ENCODE measurements around the gene FOXF1. TPM values are rescaled to one million over a fixed set of nuclear protein-coding genes. Genes with fewer than 3 reads are reported as not detected.

The FOXF1 gene
- total and polyA plus RNA-seq, 8 donors: 15.7 to 37.9 (median 22.3) TPM

DNA sequence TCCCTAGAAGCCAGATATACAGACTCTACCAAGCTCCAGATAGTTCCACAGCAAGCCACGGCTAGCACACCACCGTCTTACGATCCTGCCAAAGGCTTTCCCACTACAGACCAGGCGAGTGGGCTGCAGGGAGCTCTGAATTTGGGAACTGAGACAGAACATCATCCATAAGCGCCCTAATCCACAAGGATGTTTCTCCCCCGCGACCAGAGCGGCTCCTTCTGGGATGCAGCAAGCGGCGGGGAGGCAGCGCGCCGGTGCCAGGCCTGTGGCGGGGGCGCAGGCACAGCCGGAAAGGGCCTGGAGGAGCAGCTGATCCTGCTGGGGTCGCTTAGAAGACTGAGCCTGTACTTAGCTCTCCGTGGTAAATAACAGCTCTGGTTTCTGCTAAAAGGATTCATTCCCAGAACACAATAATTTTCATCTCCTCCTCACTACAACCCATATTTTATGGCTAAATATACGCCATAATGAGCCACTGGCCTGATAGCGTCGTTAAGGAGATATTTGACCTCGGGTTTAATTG lies 16.2 kb upstream of the FOXF1 start:
- peaks cover 0 to 11% (median 0%) of the 10 kb centered on the region in 4 donors for H3K36me3 ChIP-seq
- peaks cover 10 to 86% (median 63%) of the 10 kb centered on the region in 3 donors for H3K27me3 ChIP-seq
- peak in 1 of 2 donors; percentile 43 for DNase-seq
- TF ChIP-seq, protein P1, sequence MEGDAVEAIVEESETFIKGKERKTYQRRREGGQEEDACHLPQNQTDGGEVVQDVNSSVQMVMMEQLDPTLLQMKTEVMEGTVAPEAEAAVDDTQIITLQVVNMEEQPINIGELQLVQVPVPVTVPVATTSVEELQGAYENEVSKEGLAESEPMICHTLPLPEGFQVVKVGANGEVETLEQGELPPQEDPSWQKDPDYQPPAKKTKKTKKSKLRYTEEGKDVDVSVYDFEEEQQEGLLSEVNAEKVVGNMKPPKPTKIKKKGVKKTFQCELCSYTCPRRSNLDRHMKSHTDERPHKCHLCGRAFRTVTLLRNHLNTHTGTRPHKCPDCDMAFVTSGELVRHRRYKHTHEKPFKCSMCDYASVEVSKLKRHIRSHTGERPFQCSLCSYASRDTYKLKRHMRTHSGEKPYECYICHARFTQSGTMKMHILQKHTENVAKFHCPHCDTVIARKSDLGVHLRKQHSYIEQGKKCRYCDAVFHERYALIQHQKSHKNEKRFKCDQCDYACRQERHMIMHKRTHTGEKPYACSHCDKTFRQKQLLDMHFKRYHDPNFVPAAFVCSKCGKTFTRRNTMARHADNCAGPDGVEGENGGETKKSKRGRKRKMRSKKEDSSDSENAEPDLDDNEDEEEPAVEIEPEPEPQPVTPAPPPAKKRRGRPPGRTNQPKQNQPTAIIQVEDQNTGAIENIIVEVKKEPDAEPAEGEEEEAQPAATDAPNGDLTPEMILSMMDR (IDR thresholded peaks at IDR 0.05): no peak
- TF ChIP-seq POLR2A (IDR thresholded peaks at IDR 0.05) (no peak), POLR2AphosphoS5 (IDR thresholded peaks at IDR 0.05) (no peak), EP300 (IDR thresholded peaks at IDR 0.05) (no peak)
- 10 to 31% (median 14%) methylated on average over 9 to 22 of the region's 22 CpGs for WGBS, 5 donors
- peaks cover 0 to 52% (median 20%) of the 10 kb centered on the region in 4 donors for H3K4me1 ChIP-seq
- peaks cover 0 to 5% (median 0%) of the 10 kb centered on the region in 4 donors for H3K9me3 ChIP-seq
- intact Hi-C loops (cut with DNase I; ENCODE audit: low total_unique reads): no loop called here
- peak overlapping the region; percentile 9 to 32 (median 16) for H3K4me3 ChIP-seq
- H3K27ac ChIP-seq: peak overlapping the region; percentile 79 to 99 (median 91)

DNA sequence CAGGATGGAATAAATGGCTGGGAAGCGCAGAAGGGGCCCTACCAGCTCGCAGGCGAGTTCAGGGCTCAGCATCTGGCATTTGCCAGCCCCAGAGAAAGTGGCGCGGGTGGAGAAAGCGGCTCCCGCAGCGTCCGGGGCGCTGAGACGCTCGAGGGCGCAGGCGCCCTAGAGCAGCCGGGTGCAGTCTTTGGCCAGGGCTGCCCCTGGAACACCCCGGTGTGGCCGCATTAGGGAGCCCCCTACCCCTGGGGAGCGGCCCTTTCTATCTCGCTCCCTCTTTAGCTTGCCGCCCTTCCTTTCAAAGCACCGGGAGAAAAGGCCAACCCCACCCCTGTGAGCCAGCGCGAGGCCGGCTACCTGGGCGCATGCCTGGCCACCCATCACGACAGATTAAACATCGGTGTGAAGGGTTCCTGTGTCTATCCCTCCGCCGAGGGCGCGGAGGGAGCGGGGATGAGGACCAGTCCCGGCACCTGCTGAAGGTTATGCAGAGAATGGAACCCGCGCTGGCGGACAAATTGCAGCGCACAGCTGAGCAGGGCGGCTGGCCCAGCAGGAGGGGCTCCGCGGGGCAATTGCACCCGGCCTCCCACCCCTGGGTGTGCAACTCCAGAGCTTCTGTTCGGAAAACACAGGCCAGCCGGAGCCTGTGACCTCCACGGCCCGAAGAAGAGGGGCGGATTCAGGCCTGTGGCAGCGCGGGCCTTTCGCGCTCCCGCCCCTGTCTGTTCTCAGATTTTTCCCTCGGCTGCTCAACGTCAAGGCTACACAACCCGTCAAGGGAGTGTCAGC lies 15.6 kb upstream of the FOXF1 start:
- H3K4me1 ChIP-seq: peaks cover 0 to 52% (median 20%) of the 10 kb centered on the region in 4 donors
- TF ChIP-seq POLR2A (IDR thresholded peaks at IDR 0.05) (no peak), POLR2AphosphoS5 (IDR thresholded peaks at IDR 0.05) (peak; percentile 64 to 89 (median 68)), EP300 (IDR thresholded peaks at IDR 0.05) (peak; percentile 84)
- intact Hi-C loops (cut with DNase I; ENCODE audit: low total_unique reads): no loop called here
- peaks cover 10 to 86% (median 66%) of the 10 kb centered on the region in 3 donors for H3K27me3 ChIP-seq
- peaks cover 0 to 5% (median 0%) of the 10 kb centered on the region in 4 donors for H3K36me3 ChIP-seq
- peak in 1 of 2 donors; percentile 60 for DNase-seq
- peak overlapping the region; percentile 9 to 32 (median 16) for H3K4me3 ChIP-seq
- H3K9me3 ChIP-seq: no peaks in the 10 kb centered on the region
- WGBS, 5 donors: 8 to 20% (median 12%) methylated on average over 30 to 54 of the region's 54 CpGs
- H3K27ac ChIP-seq: peak overlapping the region; percentile 79 to 99 (median 91)

DNA sequence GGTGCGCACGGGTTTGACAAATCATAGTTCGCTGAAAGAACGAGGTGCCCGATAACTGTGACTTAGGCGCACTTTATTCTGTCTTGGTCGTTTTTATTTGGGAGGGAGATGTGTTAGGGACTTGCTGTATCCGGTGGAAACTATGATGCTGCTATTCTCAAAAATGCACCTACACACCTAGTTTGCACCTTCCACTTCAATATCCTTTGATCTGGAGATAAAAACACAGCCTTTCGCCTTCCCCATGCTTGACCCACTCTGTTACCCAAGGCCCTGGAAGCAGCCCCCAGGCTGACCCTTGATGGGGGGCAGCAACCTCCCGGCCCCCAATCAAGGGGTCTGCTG lies 15.0 kb upstream of the FOXF1 start:
- DNase-seq: no peak
- peaks cover 10 to 90% (median 70%) of the 10 kb centered on the region in 3 donors for H3K27me3 ChIP-seq
- intact Hi-C loops (cut with DNase I; ENCODE audit: low total_unique reads): no loop called here
- H3K4me3 ChIP-seq: peak overlapping the region in 3 of 4 donors; percentile 21 to 48 (median 46)
- WGBS, 5 donors: 17 to 25% (median 21%) methylated on average over 10 of the region's 10 CpGs
- H3K4me1 ChIP-seq: peaks cover 0 to 49% (median 20%) of the 10 kb centered on the region in 4 donors
- TF ChIP-seq POLR2AphosphoS5 (IDR thresholded peaks at IDR 0.05): no peak
- TF ChIP-seq POLR2A (IDR thresholded peaks at IDR 0.05): no peak
- TF ChIP-seq EP300 (IDR thresholded peaks at IDR 0.05): no peak
- TF ChIP-seq, protein P1 (IDR thresholded peaks at IDR 0.05): no peak
- H3K36me3 ChIP-seq: no peaks in the 10 kb centered on the region
- H3K27ac ChIP-seq: peak overlapping the region; percentile 79 to 99 (median 91)
- no peaks in the 10 kb centered on the region for H3K9me3 ChIP-seq

DNA sequence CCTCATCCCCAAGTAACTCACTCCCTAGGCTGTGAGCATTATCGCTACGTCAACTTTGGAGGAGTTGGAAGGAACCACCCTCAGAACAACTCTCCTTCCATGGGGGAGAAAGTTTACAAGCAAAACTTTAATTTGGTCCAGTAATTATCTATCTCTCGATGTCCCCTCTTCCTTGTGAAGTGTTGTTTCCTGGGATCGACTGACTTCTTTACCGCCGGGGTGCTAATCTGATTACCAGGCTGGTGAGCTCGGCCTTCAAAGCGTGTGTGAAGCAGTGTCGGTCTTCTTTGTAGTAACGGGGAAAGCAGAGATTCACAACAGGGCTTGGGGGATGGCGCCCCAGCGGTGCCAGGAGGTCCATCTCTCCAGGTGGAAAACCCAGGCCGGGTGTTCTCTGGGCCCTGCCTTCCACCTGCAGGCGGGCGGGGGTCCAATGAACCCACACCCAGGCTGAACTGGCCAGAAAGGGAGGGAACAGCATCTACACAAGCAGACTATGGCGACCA lies 14.5 kb upstream of the FOXF1 start:
- H3K36me3 ChIP-seq: no peaks in the 10 kb centered on the region
- intact Hi-C loops (cut with DNase I; ENCODE audit: low total_unique reads): no loop called here
- peak overlapping the region; percentile 79 to 99 (median 91) for H3K27ac ChIP-seq
- TF ChIP-seq, protein P1 (IDR thresholded peaks at IDR 0.05): no peak
- TF ChIP-seq POLR2A (IDR thresholded peaks at IDR 0.05) (no peak), POLR2AphosphoS5 (IDR thresholded peaks at IDR 0.05) (no peak), EP300 (IDR thresholded peaks at IDR 0.05) (no peak)
- H3K27me3 ChIP-seq: peaks cover 10 to 90% (median 75%) of the 10 kb centered on the region in 3 donors
- H3K4me3 ChIP-seq: peak overlapping the region; percentile 22 to 48 (median 38)
- 12 to 24% (median 15%) methylated on average over 16 of the region's 16 CpGs for WGBS, 5 donors
- peak in 1 of 2 donors; percentile 24 for DNase-seq
- no peaks in the 10 kb centered on the region for H3K9me3 ChIP-seq
- peaks cover 0 to 47% (median 21%) of the 10 kb centered on the region in 4 donors for H3K4me1 ChIP-seq
